Activated T-helper 2 cell treated with anti-CD3 and anti-CD28 coated beads, Interferon-gamma antibody, Interleukin-2, Interleukin-4, amounts not matched to agents 10 μg/mL and 5 μg/mL and 100 μg/mL, durations not matched to agents 14 hours and 24 hours and 36 hours (primary cell): ENCODE measurements around the gene LIMA1. TPM values are rescaled to one million over a fixed set of nuclear protein-coding genes. Genes with fewer than 3 reads are reported as not detected.

Experiments used
- total RNA-seq: library from RNA; stranded (reverse); gene quantifications from 2 replicates; pipeline ENCODE4 v1.2.3, GENCODE V29; 2022

Gene LIMA1
- total RNA-seq, 1 donor from 2014 or later: 333 TPM

Other genes with a start within 250 kb of the LIMA1 start
- gene ASIC1, start 225.9 kb downstream of the LIMA1 start, total RNA-seq: 20.4 and 20.7 TPM in 2 replicates
- 71.5 and 76.8 TPM in 2 replicates for gene SMARCD1, start 198.2 kb downstream of the LIMA1 start, total RNA-seq
- gene GPD1, start 179.5 kb downstream of the LIMA1 start, total RNA-seq: 0.76 and 0.87 TPM in 2 replicates
- 38.1 and 43.5 TPM in 2 replicates for gene COX14, start 171.3 kb downstream of the LIMA1 start, total RNA-seq
- 114 and 115 TPM in 2 replicates for gene CERS5, start 116.2 kb downstream of the LIMA1 start, total RNA-seq
- 0.02 TPM in 1 of 2 replicates, not detected in the other for gene FAM186A, start 113.1 kb upstream of the LIMA1 start, total RNA-seq
- gene LARP4, start 117.4 kb upstream of the LIMA1 start, total RNA-seq: 99.4 and 102 TPM in 2 replicates
- 27.4 and 29.1 TPM in 2 replicates for gene DIP2B, start 221.5 kb upstream of the LIMA1 start, total RNA-seq